Panc1 (cell line): ENCODE data around the gene PRKCA. TPM values are rescaled to one million over a fixed set of nuclear protein-coding genes. Genes with fewer than 3 reads are reported as not detected.

Source experiments
- ATAC-seq: fragments of 200-7000 bp; cut with Tn5 transposase; 2 replicates; pipeline ENCODE4 v1.9.1; 2020; ENCODE audit warnings: mild to moderate bottlenecking, moderate library complexity
- BruUV-seq: library from RNA; stranded (reverse); fragments of 400-500 nt; replicated peaks from 2 replicates; lab custom pipeline; 2021; lab: Mats Ljungman, UMichigan
- CTCF ChIA-PET: fragments of 300-600 bp; sonication (Branson Sonifier 250); formaldehyde crosslinking; loops from one replicate; lab custom pipeline; 2022; ENCODE audit warnings: antibody characterized with exemption; lab: Charles Lee
- POLR2A ChIA-PET: fragments of 300-600 bp; sonication (Branson Sonifier 250); formaldehyde crosslinking; loops from one replicate; lab custom pipeline; 2022; ENCODE audit warnings: antibody characterized with exemption; lab: Charles Lee
- DNase-seq: peaks from one replicate; pipeline ENCODE4 v3.0.0-alpha.2; 2010; ENCODE audit warnings: low read depth, low spot score
- H3K27ac ChIP-seq: 2 replicates; pipeline ENCODE4 v1.5.1; 2011; ENCODE audit warnings: mild to moderate bottlenecking, low read length, inconsistent platforms
- H3K27me3 ChIP-seq: fragments of 200-500 bp; sonication (Bioruptor generic); 2 replicates; pipeline ENCODE4 v1.6.0; 2014; ENCODE audit warnings: low read length, inconsistent platforms; ENCODE audit not compliant: control insufficient read depth, insufficient read depth
- H3K36me3 ChIP-seq: fragments of 200-500 bp; sonication (Bioruptor generic); 2 replicates; pipeline ENCODE4 v1.5.1; 2014; ENCODE audit warnings: inconsistent platforms, mild to moderate bottlenecking, low read length, moderate library complexity; ENCODE audit not compliant: control insufficient read depth, insufficient read depth
- H3K4me1 ChIP-seq: 2 replicates; pipeline ENCODE4 v1.5.1; 2011; ENCODE audit warnings: inconsistent platforms, mild to moderate bottlenecking, low read length, moderate library complexity; ENCODE audit not compliant: control insufficient read depth, insufficient read depth
- H3K4me3 ChIP-seq, 2 experiments: 2 replicates each; pipeline ENCODE4 v1.5.1; 2011 to 2012; ENCODE audit warnings: low read depth in 2 of 2, low read length in 2 of 2, mild to moderate bottlenecking in 2 of 2, inconsistent platforms in 1 of 2, moderate library complexity in 1 of 2
- H3K9me3 ChIP-seq: fragments of 200-500 bp; sonication (Bioruptor generic); 2 replicates; pipeline ENCODE4 v1.5.1; 2014; ENCODE audit warnings: low read depth, mild to moderate bottlenecking, inconsistent platforms, low read length, moderate library complexity; ENCODE audit not compliant: control insufficient read depth, insufficient read depth
- CTCF ChIP-seq: fragments of 450-650 bp; IDR thresholded peaks from 2 replicates; pipeline ENCODE4 v1.5.1; 2017; ENCODE audit warnings: mild to moderate bottlenecking
- POLR2AphosphoS5 ChIP-seq: IDR thresholded peaks from 2 replicates; pipeline ENCODE4 v1.6.1; 2012; ENCODE audit warnings: mild to moderate bottlenecking, low read depth, low read length, moderate library complexity
- REST ChIP-seq, 2 experiments: IDR thresholded peaks; 2 replicates each; pipeline ENCODE4 v1.6.1; 2011 to 2012; ENCODE audit warnings: low read depth in 2 of 2, control low read depth in 1 of 2, low read length in 1 of 2, mild to moderate bottlenecking in 1 of 2, moderate library complexity in 1 of 2; ENCODE audit not compliant: insufficient read depth in 1 of 2
- SIN3A ChIP-seq: IDR thresholded peaks from 2 replicates; pipeline ENCODE4 v1.6.1; 2012; ENCODE audit warnings: low read depth, mild to moderate bottlenecking, low read length, moderate library complexity, borderline replicate concordance; ENCODE audit not compliant: insufficient read depth
- TCF7L2 ChIP-seq: IDR thresholded peaks from 2 replicates; pipeline ENCODE4 v1.6.1; 2011; ENCODE audit warnings: mild to moderate bottlenecking, low read depth, low read length, inconsistent platforms
- in situ Hi-C: cut with HindIII; loops from 2 replicates; pipeline ENCODE4 v1.10.0; 2016; ENCODE audit warnings: low sequenced_read_pairs, low pct_unique_long_range_greater_than_20kb
- intact Hi-C: fragments of 100-400 bp; cut with micrococcal nuclease; formaldehyde crosslinking; loops from one replicate; pipeline ENCODE4 v1.10.0; 2022; ENCODE audit not compliant: unreplicated experiment
- total RNA-seq: library from RNA; stranded (reverse); gene quantifications from one replicate; pipeline ENCODE4 v1.2.1, GENCODE V29; 2021; ENCODE audit not compliant: unreplicated experiment

PRKCA gene
- total RNA-seq, 1 experiment from 2014 or later = 53.0 TPM

DNA sequence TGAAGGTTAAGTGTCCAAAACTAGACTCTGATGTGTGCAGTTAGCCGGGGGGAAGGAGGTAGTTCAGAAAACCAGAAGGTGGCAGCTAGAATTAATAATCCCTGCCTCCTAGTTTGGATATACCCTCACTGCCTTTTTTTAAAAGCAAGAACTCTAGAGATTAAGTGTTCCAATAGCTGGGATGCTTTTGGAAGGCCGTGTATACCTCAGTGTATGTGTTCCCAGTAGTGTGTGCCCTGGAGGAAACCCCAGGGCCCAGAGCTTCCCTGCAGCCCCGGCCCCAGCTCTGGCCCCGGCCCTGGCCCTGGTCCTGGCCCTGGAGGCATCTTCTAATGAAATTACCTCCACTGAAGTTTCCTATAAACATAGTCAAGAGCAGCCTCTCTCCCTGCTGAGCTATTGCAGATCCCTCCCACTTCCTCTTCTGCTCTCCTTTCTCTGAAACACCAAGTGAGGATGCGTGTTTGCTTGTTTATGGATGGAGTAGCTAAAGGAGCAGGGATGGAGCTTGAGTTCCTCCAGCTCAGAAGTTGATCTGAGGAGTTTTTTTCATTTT lies 130.7 kb downstream of the PRKCA start:
- TF ChIP-seq REST (IDR thresholded peaks at IDR 0.05; ENCODE audit: insufficient read depth in 1 of 2, low read depth in 2 of 2, low read length in 1 of 2) (no peak), CTCF (no peak), POLR2AphosphoS5 (no peak), SIN3A (no peak), TCF7L2 (no peak)
- DNase-seq (no peak), ATAC-seq (0 out of 2 replicates have a peak, but pooled peaks have one; percentile 18)
- H3K4me3 ChIP-seq = no peak overlapping the region
- H3K36me3 ChIP-seq = no peaks in the 10 kb centered on the region
- peaks cover 22% of the 10 kb centered on the region for H3K4me1 ChIP-seq
- no TSS peak for BruUV-seq
- ChIA-PET POLR2A (interaction anchor here (0.6 to 0.7 kb wide), 2 partner anchors 18 to 34 kb away, joined by 3 to 4 read pairs; no protein-coding TSS in a partner anchor), CTCF (no interaction called here)
- no peaks in the 10 kb centered on the region for H3K9me3 ChIP-seq
- intact Hi-C loops = no loop called here
- no peak overlapping the region for H3K27ac ChIP-seq
- in situ Hi-C loops = no loop called here
- H3K27me3 ChIP-seq = no peaks in the 10 kb centered on the region

- H3K36me3 ChIP-seq = no peaks in the 10 kb centered on the region
- in situ Hi-C loops (no loop called here), intact Hi-C loops (no loop called here)
- H3K9me3 ChIP-seq = no peaks in the 10 kb centered on the region
- DNase-seq (no peak), ATAC-seq (no peak)
- TF ChIP-seq CTCF (no peak), REST (IDR thresholded peaks at IDR 0.05; ENCODE audit: insufficient read depth in 1 of 2, low read depth in 2 of 2, low read length in 1 of 2) (no peak), TCF7L2 (no peak), SIN3A (no peak), POLR2AphosphoS5 (no peak)
- no TSS peak for BruUV-seq
- H3K4me3 ChIP-seq = no peak overlapping the region
- H3K27ac ChIP-seq = no peak overlapping the region
- H3K27me3 ChIP-seq = no peaks in the 10 kb centered on the region
- ChIA-PET CTCF (no interaction called here), POLR2A (no interaction called here)
- peaks cover 21% of the 10 kb centered on the region for H3K4me1 ChIP-seq
Observed at GRCh38 chr17:66435182-66435581, 132.8 kb downstream of the PRKCA start.
